Activated CD8-positive, alpha-beta memory T cell treated with anti-CD3 and anti-CD28 coated beads for 24 hours (primary cell): ENCODE data around the gene OR10C1.

Experiments
- DNase-seq: peaks from one replicate; pipeline ENCODE4 v3.0.0-alpha.2; 2020

The OR10C1 gene

DNA sequence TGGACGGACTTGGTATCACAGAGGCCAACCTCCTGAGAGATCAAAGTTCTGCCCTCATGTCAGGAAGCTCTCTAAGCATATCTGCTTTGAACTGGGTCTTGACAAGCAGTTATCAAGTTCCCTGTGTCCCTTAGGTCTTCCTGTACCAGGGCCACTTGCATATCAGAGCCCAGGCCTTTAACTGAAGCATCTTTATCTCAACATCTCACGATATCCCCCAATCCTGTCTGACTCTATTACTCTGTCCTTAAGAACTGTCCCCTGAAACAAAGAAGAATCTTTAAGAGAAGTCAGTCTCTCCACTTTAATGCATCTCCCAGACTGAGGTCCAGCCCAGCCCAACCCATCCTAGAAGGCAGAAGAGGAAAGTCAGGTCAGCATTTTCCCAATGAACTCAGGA is 40.5 kb downstream of the OR10C1 start:
- DNase-seq: no peak

DNA sequence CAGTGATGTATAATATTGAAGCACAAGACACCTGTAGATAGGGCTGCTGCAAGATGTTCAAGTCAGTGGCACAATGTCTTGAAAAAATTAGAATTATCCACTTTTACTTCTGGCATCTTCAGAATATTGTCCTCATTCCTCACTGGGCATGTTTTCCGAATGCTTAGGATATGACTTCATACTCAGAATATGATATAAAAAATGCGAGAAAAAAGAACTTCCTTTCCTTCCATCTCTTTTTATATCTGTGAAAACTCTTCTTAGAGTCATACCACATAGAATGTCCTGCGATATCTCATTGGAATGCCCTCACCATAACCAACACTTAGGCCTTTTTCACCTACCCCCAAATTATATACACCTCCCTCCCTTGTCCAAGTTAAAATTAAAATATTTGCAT is 44.1 kb downstream of the OR10C1 start:
- DNase-seq: no peak

DNA sequence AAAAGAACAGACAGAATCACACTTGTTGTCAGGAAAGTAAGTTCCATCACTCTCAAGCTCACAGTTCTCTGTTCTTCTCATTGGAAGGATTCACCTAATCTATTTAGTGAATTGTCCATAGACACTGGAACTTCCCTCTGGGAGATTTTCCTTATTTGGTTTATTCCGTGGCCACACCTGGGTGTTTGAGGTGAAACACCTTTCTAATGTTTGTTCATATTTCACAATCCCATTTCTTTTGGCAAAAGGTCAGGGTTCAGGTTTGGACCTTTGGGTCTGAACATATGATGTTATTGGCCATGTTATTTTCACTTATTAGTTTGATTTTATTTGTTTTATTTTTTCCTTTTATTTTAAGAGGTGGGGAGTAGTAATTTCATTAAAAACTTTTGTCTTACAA is 44.6 kb downstream of the OR10C1 start:
- no peak for DNase-seq

DNA sequence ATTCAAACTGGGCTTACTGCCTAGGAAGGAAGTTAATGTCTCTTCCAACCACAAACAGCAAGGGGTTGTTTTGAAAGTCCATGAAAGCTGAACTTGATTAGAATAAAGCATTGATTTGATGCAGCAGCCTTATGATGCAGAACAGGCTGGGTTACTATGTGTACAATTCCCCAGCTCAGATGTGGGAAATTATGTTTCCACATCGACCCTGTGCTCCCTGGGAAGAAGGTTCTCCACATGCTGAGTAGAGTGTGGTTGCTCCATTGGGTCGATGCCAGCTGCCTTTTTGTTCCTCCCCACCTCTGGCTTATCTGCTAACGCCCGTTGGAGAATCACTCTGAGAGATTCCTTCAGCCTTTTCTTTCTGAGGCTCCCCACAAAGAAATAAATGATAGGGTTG is 47.5 kb downstream of the OR10C1 start:
- DNase-seq: no peak

DNA sequence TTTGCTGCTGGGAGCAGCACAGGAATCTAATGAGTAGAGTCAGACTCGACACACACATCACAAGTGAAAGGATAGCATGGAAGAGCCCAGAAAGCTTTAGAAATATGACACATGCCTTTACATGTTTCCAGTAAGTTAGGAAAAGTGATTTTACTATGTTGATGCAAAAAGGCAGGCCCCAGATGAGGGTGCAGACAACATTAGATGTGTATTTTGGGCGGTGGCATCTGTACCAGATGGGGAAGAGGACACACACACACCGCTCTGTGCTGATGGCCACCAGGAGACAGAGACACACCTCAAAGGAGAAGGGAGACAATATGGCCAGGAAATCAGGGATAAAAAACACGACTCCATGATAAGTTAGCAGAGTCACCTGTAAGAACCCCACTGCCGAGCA is 48.0 kb downstream of the OR10C1 start:
- no peak for DNase-seq

DNA sequence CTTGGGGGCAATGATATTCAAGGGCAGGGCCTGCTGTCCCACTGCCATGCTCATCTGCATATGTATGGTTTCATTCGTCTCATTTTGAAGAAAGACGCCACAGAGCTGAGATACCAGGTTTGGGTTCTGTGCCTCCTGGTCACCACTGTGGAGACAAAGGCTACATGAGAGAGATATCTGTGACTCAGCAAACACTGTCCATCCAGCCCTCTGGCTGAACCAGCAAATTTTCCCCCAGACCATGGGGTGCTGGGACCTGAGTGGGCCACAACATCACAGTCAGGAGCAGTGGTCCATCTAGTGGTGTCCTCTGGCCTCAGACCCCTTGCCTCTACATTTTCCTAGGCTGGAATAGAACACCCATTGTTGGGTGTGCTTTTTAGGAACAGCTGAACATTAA is 48.6 kb downstream of the OR10C1 start, which contains the start of gene MAS1L:
TSS of gene MAS1L (minus strand) at position 297 of the 400 bp plus-strand sequence. CDS start at position 243, 54 bp downstream.
- DNase-seq: no peak

DNA sequence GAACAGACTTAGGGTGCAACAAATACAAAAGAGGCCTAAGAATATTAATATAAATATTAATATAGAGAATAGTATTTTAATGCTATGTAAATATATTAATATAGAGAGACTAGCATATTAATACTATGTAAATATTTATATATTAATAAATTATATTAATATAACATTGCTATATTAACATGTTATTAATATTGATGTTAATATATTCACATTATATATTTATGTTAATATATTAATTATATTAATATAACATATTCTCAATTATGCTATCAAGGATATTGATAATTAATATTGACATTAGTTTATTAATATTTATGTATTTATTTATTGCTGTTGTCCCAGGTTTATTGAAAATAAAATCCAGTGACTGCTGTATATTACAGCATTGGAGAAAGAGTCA is 49.8 kb downstream of the OR10C1 start:
- no peak for DNase-seq

DNA sequence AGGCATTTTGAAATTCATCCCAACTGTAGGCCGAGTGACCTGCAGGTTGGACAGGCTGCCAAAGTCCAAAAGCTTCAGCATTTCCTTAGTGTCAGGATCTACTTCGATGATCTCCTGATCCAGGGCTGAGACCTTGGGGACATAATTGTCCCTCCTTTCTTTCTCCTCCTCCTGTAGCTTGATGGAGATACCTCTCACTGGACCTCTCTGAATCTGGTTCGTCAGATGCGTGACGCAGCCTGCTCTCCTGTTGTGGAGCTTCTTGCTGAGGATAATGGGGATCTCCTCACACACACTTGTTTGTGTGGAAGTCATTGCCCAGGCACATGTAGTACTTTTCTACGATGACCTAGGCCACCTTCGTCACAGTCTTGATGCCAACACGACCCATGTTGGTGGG is 50.2 kb downstream of the OR10C1 start:
- DNase-seq: no peak

DNA sequence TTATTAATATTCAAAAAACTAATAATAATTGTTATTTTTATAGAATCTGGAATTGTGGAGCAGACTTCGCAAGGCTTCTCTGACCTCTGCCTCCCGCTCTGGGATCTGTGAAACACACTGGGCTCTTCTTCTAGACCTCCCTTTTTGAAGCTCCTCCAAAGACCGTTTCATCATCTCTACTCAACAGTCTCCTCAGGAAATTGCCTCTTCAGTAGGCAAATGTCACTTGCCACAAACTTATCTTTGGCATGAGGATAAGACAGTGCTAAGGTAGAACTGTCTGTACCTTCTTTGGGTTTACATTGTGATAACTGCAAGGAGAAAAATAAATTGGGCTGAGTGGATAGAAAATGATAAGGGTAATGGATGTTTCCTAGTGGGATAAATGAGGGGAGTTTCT is 50.9 kb downstream of the OR10C1 start:
- DNase-seq: no peak

DNA sequence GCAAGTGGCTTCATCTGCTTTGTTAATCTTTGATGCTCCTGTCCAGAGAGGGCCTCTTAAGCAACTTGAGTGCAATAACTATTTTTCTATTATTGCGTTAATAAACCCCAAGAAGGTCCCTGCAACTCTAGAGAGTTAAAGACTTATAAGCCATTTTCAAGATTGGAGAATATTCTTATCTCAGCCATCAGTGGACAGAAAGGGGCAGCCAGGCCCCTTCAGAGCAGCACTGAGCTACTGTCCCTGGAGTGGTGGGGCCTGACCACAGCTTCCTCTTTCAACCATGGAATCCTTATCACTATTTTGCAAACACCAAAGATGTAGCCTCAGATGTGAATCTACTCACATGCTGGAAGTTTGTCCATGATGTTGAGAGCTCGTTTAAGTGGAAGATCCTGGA is 51.4 kb downstream of the OR10C1 start:
- DNase-seq: no peak
